K562 (cell line): ENCODE measurements around the gene HELB. TPM values are rescaled to one million over a fixed set of nuclear protein-coding genes. Genes with fewer than 3 reads are reported as not detected.

Experiments
- ATAC-seq: fragments of 200-7000 bp; cut with Tn5 transposase; 3 replicates; pipeline ENCODE4 v1.9.1; 2020; ENCODE audit warnings: moderate library complexity
- BruUV-seq: library from RNA; stranded (reverse); fragments of 400-500 nt; replicated peaks from 2 replicates; lab custom pipeline; 2021; lab: Mats Ljungman, UMichigan
- CTCF ChIA-PET: fragments of 300-600 bp; formaldehyde crosslinking; extraction: SDS; loops from one replicate; lab custom pipeline; 2021; ENCODE audit warnings: low intra/inter-chr PET ratio; lab: Yijun Ruan, JAX
- POLR2A ChIA-PET: fragments of 300-600, 350-650 bp; sonication (Branson Sonifier 250); formaldehyde crosslinking; extraction: SDS; loops from one replicate; lab custom pipeline; 2021; ENCODE audit warnings: antibody characterized with exemption, inconsistent platforms; lab: Yijun Ruan, JAX
- DNase-seq, 4 experiments: peaks; one replicate each; pipeline versions ENCODE4 v3.0.0 to v3.0.0-alpha.2; 2011 to 2018; ENCODE audit warnings: low spot score in 3 of 4, mixed read lengths in 3 of 4; ENCODE audit errors: extremely low read depth in 1 of 4
- FAIRE-seq: peaks from 2 replicates; lab custom pipeline; 2011; peaks lifted over from hg19 to GRCh38; lab: Jason Lieb, UNC
- H2AFZ ChIP-seq: 2 replicates; pipeline ENCODE4 v1.6.0; 2011; ENCODE audit warnings: low read depth, low read length, control low read depth, inconsistent platforms
- H3K27ac ChIP-seq: fragments of 200-600 bp; 3 replicates; pipeline ENCODE4 v1.8.0; 2011; ENCODE audit warnings: low read depth, mild to moderate bottlenecking, control low read depth, inconsistent platforms, low read length, moderate library complexity, mixed read lengths; ENCODE audit errors: extremely low read depth
- H3K27me3 ChIP-seq, 2 experiments: fragments of 300-600 bp in 1 of 2; 2 replicates in 1 of 2; 3 replicates in 1 of 2; pipeline versions ENCODE4 v1.6.0 to v1.8.0; 2011; ENCODE audit warnings: inconsistent platforms in 2 of 2, low read length in 2 of 2, mild to moderate bottlenecking in 1 of 2, mixed read lengths in 1 of 2, moderate library complexity in 1 of 2; ENCODE audit not compliant: control insufficient read depth in 2 of 2, insufficient read depth in 2 of 2
- H3K36me3 ChIP-seq: fragments of 300-600 bp; 3 replicates; pipeline ENCODE4 v1.8.0; 2011; ENCODE audit warnings: mild to moderate bottlenecking, low read length, inconsistent platforms; ENCODE audit not compliant: control insufficient read depth, insufficient read depth
- H3K4me1 ChIP-seq, 2 experiments: fragments of 200-600 bp in 1 of 2; replicated peaks in 1 of 2; 2 replicates in 1 of 2; 3 replicates in 1 of 2; pipeline versions ENCODE4 v1.5.1 to v1.8.0; 2011; ENCODE audit warnings: inconsistent platforms in 2 of 2, low read length in 2 of 2, mild to moderate bottlenecking in 1 of 2, mixed read lengths in 1 of 2, moderate library complexity in 1 of 2; ENCODE audit not compliant: control insufficient read depth in 2 of 2, insufficient read depth in 2 of 2
- H3K4me2 ChIP-seq: 2 replicates; pipeline ENCODE4 v1.6.1; 2011; ENCODE audit warnings: low read length, control low read depth, inconsistent platforms, mixed read lengths; ENCODE audit not compliant: insufficient read depth
- H3K4me3 ChIP-seq: fragments of 200-600 bp; sonication (generic), shearing (Covaris generic); 2 replicates; pipeline ENCODE4 v1.5.1; 2016; ENCODE audit warnings: control low read depth, inconsistent platforms
- H3K79me2 ChIP-seq: fragments of 200-600 bp; 3 replicates; pipeline ENCODE4 v1.8.0; 2011; ENCODE audit warnings: low read length, inconsistent platforms; ENCODE audit not compliant: control insufficient read depth, insufficient read depth
- H3K9ac ChIP-seq, 2 experiments: 2 replicates each; pipeline versions ENCODE4 v1.6.0 to v1.6.1; 2011; ENCODE audit warnings: low read depth in 2 of 2, low read length in 2 of 2, control low read depth in 1 of 2, inconsistent platforms in 1 of 2, mild to moderate bottlenecking in 1 of 2, mixed read lengths in 1 of 2; ENCODE audit not compliant: insufficient read depth in 1 of 2
- H3K9me1 ChIP-seq: one replicate; pipeline ENCODE4 v1.6.0; 2011; ENCODE audit warnings: inconsistent platforms, mild to moderate bottlenecking, low read length, moderate library complexity; ENCODE audit not compliant: control insufficient read depth, insufficient read depth
- H3K9me3 ChIP-seq: replicated peaks from 2 replicates; pipeline ENCODE4 v1.5.1; 2011; ENCODE audit warnings: low read depth, low read length, inconsistent platforms; ENCODE audit not compliant: control insufficient read depth, insufficient read depth
- H4K20me1 ChIP-seq: replicated peaks from 2 replicates; pipeline ENCODE4 v1.6.1; 2011; ENCODE audit warnings: low read length, inconsistent platforms, mixed read lengths; ENCODE audit not compliant: control insufficient read depth, insufficient read depth
- KLF16 ChIP-seq: IDR thresholded peaks from 2 replicates; pipeline ENCODE4 v1.6.1; 2016; ENCODE audit warnings: antibody characterized with exemption
- RAD21 ChIP-seq, 2 experiments: fragments of 250-450 bp in 1 of 2; fragments of 450-650 bp in 1 of 2; sonication (Bioruptor Pico) in 1 of 2; formaldehyde crosslinking in 1 of 2; IDR thresholded peaks in 1 of 2; conservative IDR thresholded peaks in 1 of 2; 2 replicates each; pipeline versions ENCODE4 v1.4.0 to v1.8.0; 2020 to 2022; ENCODE audit warnings: mild to moderate bottlenecking in 2 of 2, moderate library complexity in 1 of 2
- REST ChIP-seq, 2 experiments: fragments of 450-650 bp; formaldehyde crosslinking in 1 of 2; IDR thresholded peaks; 2 replicates each; pipeline versions ENCODE4 v1.4.0 to v1.6.1; 2014 to 2020; ENCODE audit warnings: mild to moderate bottlenecking in 2 of 2, borderline replicate concordance in 1 of 2, low read depth in 1 of 2
- SAFB2 ChIP-seq: fragments of 200-400 bp; formaldehyde crosslinking; IDR thresholded peaks from 2 replicates; pipeline ENCODE4 v1.6.1; 2018; ENCODE audit warnings: borderline replicate concordance, low read length, low read depth, moderate library complexity; ENCODE audit not compliant: severe bottlenecking
- SMC3 ChIP-seq: conservative IDR thresholded peaks from 2 replicates; pipeline ENCODE4 v1.6.1; 2011; ENCODE audit warnings: low read depth, low read length, improper control_type of control experiment; ENCODE audit not compliant: insufficient read depth
- STAG1 ChIP-seq: sonication (generic); formaldehyde crosslinking; IDR thresholded peaks from 2 replicates; pipeline ENCODE4 v1.5.0; 2020; ENCODE audit warnings: missing genetic modification reagents, borderline replicate concordance
- whole genome bisulfite sequencing: fragments of 100-300 bp; shearing (Covaris generic); methylation state at CpG from one replicate; pipeline ENCODE4 v1.1.6; 2016; ENCODE audit warnings: low coverage, mixed read lengths; ENCODE audit not compliant: insufficient coverage; ENCODE audit errors: missing lambda C conversion rate; 5-methylcytosine and 5-hydroxymethylcytosine counted together
- in situ Hi-C: fragments of 300-500 bp; cut with MboI; formaldehyde crosslinking; loops from 4 replicates; pipeline ENCODE4 v1.15.0; 2018; ENCODE audit warnings: inconsistent platforms, mixed read lengths
- intact Hi-C: fragments of 100-400 bp; cut with micrococcal nuclease; formaldehyde crosslinking; loops from 2 replicates; pipeline ENCODE4 v1.14.2; 2022
- polyA plus RNA-seq, 8 experiments: library from polyadenylated mRNA; depleted of rRNA in 4 of 8; stranded (reverse) in 5 of 8; unstranded in 3 of 8; fragments of >200 nt; fragmentation: Nextera tagmentation in 2 of 8; fragmentation: Illumina TruSeq in 1 of 8; extraction: Ambion mirVana in 2 of 8; extraction: Trizol in 1 of 8; gene quantifications; 2 replicates each; pipeline versions ENCODE4 v1.2.1 to v1.2.3, GENCODE V29; 2011 to 2014; ENCODE audit warnings: inconsistent platforms in 1 of 8, missing spikeins in 1 of 8
- total RNA-seq, 7 experiments: library from RNA; depleted of rRNA in 6 of 7; stranded (reverse); fragments of >200 nt in 6 of 7; fragmentation: Illumina TruSeq in 2 of 7; extraction: Trizol in 2 of 7; gene quantifications; 2 replicates each; pipeline versions ENCODE4 v1.2.1 to v1.2.3, GENCODE V29; 2011 to 2021; ENCODE audit warnings: low replicate concordance in 1 of 7
- TF ChIP-seq, protein P1 (sequence below): fragments of 450-650 bp; formaldehyde crosslinking; IDR thresholded peaks from 2 replicates; pipeline ENCODE4 v1.4.0; 2020; ENCODE audit warnings: mild to moderate bottlenecking, moderate library complexity
- TF ChIP-seq, protein P2 (sequence below), 3 experiments: IDR thresholded peaks in 2 of 3; conservative IDR thresholded peaks in 1 of 3; 2 replicates each; pipeline ENCODE4 v1.5.1; 2011 to 2012; ENCODE audit warnings: low read length in 3 of 3, mild to moderate bottlenecking in 3 of 3, control low read depth in 2 of 3, improper control_type of control experiment in 1 of 3, inconsistent platforms in 1 of 3, low read depth in 1 of 3, mixed read lengths in 1 of 3, moderate library complexity in 1 of 3; ENCODE audit not compliant: insufficient read depth in 2 of 3

HELB gene
- total and polyA plus RNA-seq, 9 of the 15 experiments (the other 6 are each of a cell fraction or from before 2014, with no cell fraction given): 0.74 to 7.6 (median 2.4) TPM

DNA sequence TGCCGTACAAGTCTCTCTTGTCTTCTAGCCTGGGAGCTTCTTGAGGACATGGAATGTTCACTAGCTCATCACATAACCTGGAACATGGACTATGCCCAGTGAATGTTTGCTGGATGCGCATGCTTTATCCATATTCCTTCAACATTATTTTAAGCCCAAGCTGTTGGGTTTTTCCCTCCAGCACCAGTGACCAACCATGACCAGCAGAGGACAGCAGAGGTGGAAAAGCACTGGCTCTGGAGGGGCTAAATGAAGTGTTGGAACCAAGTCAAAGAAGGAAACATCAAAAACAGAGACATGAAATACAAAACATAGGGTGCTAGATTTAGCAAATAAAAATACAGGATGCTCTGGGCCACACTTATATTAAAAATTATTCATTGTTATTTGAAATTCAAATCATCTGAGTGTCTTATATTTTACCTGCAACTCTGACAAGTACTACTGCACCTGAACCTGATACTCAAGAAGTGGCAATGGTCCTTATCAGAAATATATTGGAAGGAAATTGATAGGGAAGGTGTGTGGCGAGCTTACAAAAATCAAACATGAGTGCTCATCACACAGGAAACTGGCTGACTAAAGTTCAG lies 23.1 kb upstream of the HELB start:
- Histone ChIP-seq H3K9me1 (no peaks in the 10 kb centered on the region), H3K36me3 (no peaks in the 10 kb centered on the region), H3K4me1 (no peaks in the 10 kb centered on the region), H3K79me2 (no peaks in the 10 kb centered on the region), H3K9me3 (no peaks in the 10 kb centered on the region), H3K4me2 (no peak overlapping the region), H4K20me1 (no peaks in the 10 kb centered on the region), H3K27ac (no peak overlapping the region), H2AFZ (no peak overlapping the region), H3K4me3 (no peak overlapping the region), H3K9ac (no peak overlapping the region), H3K27me3 (no peaks in the 10 kb centered on the region)
- intact Hi-C loops: loop anchor here (2.0 kb wide), 1 partner anchor 130 kb away; no protein-coding TSS in a partner anchor
- FAIRE-seq: no peak
- ATAC-seq: peak; percentile 73; the same call in 2 of the 3 replicates
- TF ChIP-seq SMC3 (peak; percentile 55; the same call in 1 of the 2 replicates), REST (IDR thresholded peaks at IDR 0.05; ENCODE audit: borderline replicate concordance) (peak; percentile 38; the same call in 1 of the 2 replicates), REST (CRISPR knock-in tag; IDR thresholded peaks at IDR 0.05; ENCODE audit: low read depth) (no peak), RAD21 (CRISPR knock-in tag; conservative IDR thresholded peaks at IDR 0.05 in 1 of 2, IDR thresholded peaks at IDR 0.05 in 1 of 2) (peak; percentile 67 to 72), KLF16 (peak; percentile 32; the same call in 1 of the 2 replicates), SAFB2 (no peak), STAG1 (CRISPR knock-in tag) (no peak)
- TF ChIP-seq, protein P1, sequence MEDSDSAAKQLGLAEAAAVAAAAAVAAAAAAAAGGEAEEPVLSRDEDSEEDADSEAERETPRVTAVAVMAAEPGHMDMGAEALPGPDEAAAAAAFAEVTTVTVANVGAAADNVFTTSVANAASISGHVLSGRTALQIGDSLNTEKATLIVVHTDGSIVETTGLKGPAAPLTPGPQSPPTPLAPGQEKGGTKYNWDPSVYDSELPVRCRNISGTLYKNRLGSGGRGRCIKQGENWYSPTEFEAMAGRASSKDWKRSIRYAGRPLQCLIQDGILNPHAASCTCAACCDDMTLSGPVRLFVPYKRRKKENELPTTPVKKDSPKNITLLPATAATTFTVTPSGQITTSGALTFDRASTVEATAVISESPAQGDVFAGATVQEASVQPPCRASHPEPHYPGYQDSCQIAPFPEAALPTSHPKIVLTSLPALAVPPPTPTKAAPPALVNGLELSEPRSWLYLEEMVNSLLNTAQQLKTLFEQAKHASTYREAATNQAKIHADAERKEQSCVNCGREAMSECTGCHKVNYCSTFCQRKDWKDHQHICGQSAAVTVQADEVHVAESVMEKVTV (CRISPR knock-in tag): 0 out of 2 replicates have a peak, but pooled peaks have one; percentile 17
- TF ChIP-seq, protein P2, sequence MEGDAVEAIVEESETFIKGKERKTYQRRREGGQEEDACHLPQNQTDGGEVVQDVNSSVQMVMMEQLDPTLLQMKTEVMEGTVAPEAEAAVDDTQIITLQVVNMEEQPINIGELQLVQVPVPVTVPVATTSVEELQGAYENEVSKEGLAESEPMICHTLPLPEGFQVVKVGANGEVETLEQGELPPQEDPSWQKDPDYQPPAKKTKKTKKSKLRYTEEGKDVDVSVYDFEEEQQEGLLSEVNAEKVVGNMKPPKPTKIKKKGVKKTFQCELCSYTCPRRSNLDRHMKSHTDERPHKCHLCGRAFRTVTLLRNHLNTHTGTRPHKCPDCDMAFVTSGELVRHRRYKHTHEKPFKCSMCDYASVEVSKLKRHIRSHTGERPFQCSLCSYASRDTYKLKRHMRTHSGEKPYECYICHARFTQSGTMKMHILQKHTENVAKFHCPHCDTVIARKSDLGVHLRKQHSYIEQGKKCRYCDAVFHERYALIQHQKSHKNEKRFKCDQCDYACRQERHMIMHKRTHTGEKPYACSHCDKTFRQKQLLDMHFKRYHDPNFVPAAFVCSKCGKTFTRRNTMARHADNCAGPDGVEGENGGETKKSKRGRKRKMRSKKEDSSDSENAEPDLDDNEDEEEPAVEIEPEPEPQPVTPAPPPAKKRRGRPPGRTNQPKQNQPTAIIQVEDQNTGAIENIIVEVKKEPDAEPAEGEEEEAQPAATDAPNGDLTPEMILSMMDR (IDR thresholded peaks at IDR 0.05 in 2 of 3, conservative IDR thresholded peaks at IDR 0.05 in 1 of 3; ENCODE audit: insufficient read depth in 2 of 3, low read depth in 1 of 3, low read length in 3 of 3): peak; percentile 54 to 64 (median 54)
- whole genome bisulfite sequencing: 6% methylated on average over 3 of the region's 3 CpGs
- ChIA-PET CTCF (interaction anchor here (0.6 to 0.8 kb wide), 2 partner anchors 10 to 130 kb away, joined by 3 read pairs; no protein-coding TSS in a partner anchor), POLR2A (interaction anchor here (0.9 to 1.0 kb wide), 2 partner anchors 10 to 15 kb away, joined by 3 to 4 read pairs; no protein-coding TSS in a partner anchor)
- peak; percentile 13 to 25 (median 16) for DNase-seq
- no TSS peak for BruUV-seq
- in situ Hi-C loops: no loop called here
